IPS DF 4.7 (cell line): ENCODE data around the gene CEP152.
A peak's percentile ranks its signal among the peaks of the same experiment; 100 is the strongest.
"Not testable (repeated sequence)": the region's sequence is repeated elsewhere in the genome, so short reads cannot be mapped to it uniquely, and the experiment has no call there.

ENCODE experiments used
- DNase-seq: peaks from one replicate; pipeline ENCODE4 v3.0.0-alpha.2; 2013; ENCODE audit warnings: low spot score; ENCODE audit errors: extremely low read depth

CEP152 gene

GRCh38 chr15:48810414-48811324 is at the start of gene CEP152:
Gene CEP152 (minus strand): TSS chr15:48811069. CDS start chr15:48805649, 5,420 bp downstream.
- DNase-seq = peak; percentile 99

- no peak for DNase-seq
These were observed 48.6 kb upstream of the CEP152 start for GRCh38 chr15:48859426-48859825.

- no peak for DNase-seq
These were observed 47.5 kb upstream of the CEP152 start for GRCh38 chr15:48858401-48858800.

GRCh38 chr15:48856942-48857341 is 46.1 kb upstream of the CEP152 start:
- DNase-seq = no peak

- DNase-seq = no peak
These were observed 44.9 kb upstream of the CEP152 start for GRCh38 chr15:48855501-48856440.

- DNase-seq = not testable (repeated sequence)
These were observed 43.6 kb upstream of the CEP152 start for GRCh38 chr15:48854434-48854833.

GRCh38 chr15:48851956-48852355 is 41.1 kb upstream of the CEP152 start:
- DNase-seq = no peak

GRCh38 chr15:48850648-48851047 is 39.8 kb upstream of the CEP152 start:
- DNase-seq = no peak

GRCh38 chr15:48845123-48845522 is 34.3 kb upstream of the CEP152 start:
- no peak for DNase-seq

- DNase-seq = no peak
These were observed 31.6 kb upstream of the CEP152 start for GRCh38 chr15:48842501-48842900.

GRCh38 chr15:48834756-48835155 is 23.9 kb upstream of the CEP152 start:
- no peak for DNase-seq

- DNase-seq = no peak
These were observed 22.8 kb upstream of the CEP152 start for GRCh38 chr15:48833526-48834239.

GRCh38 chr15:48832648-48833047 is 21.8 kb upstream of the CEP152 start:
- DNase-seq = no peak

- DNase-seq = no peak
These were observed 18.0 kb upstream of the CEP152 start for GRCh38 chr15:48828906-48829305.

- DNase-seq = no peak
These were observed 17.6 kb upstream of the CEP152 start for GRCh38 chr15:48828471-48828870.

- no peak for DNase-seq
These were observed 14.2 kb upstream of the CEP152 start for GRCh38 chr15:48825075-48825474.

- DNase-seq = no peak
These were observed 12.8 kb upstream of the CEP152 start for GRCh38 chr15:48823706-48824105.

- DNase-seq = no peak
These were observed 12.4 kb upstream of the CEP152 start for GRCh38 chr15:48823237-48823636.

GRCh38 chr15:48814286-48814685 is 3.4 kb upstream of the CEP152 start:
- no peak for DNase-seq

- DNase-seq = no peak
These were observed 573 bp upstream of the CEP152 start for GRCh38 chr15:48811325-48811958.

- no peak for DNase-seq
These were observed 4.7 kb downstream of the CEP152 start for GRCh38 chr15:48806151-48806550.
